ENCODE measurements around the gene CASKIN1. TPM values are rescaled to one million over a fixed set of nuclear protein-coding genes. Genes with fewer than 3 reads are reported as not detected.

CASKIN1 gene
- total and polyA plus RNA-seq, 2 of the 8 experiments (the other 6 are each of a cell fraction or from before 2014, with no cell fraction given) = 1.2 to 6.4 TPM

- TF ChIP-seq E2F6 (IDR thresholded peaks at IDR 0.05) = no peak
- no peak for TF ChIP-seq RAD21 (IDR thresholded peaks at IDR 0.05 in 1 of 2, conservative IDR thresholded peaks at IDR 0.05 in 1 of 2; ENCODE audit: low read depth in 2 of 2, low read length in 2 of 2)
- TF ChIP-seq CHD7 (IDR thresholded peaks at IDR 0.05; ENCODE audit: insufficient replicate concordance, low read length) = no peak
- no peak for TF ChIP-seq PHF8 (conservative IDR thresholded peaks at IDR 0.05; ENCODE audit: low read depth, low read length)
- TF ChIP-seq JUN (IDR thresholded peaks at IDR 0.05; ENCODE audit: low read depth, low read length) = no peak
These were observed 48.8 kb upstream of the CASKIN1 start (continued) for GRCh38 chr16:2244926-2245795.

Data from H1 (cell line).